ENCODE results near the gene RASEF. TPM values are rescaled to one million over a fixed set of nuclear protein-coding genes. Genes with fewer than 3 reads are reported as not detected.

Gene RASEF
- total RNA-seq, 1 donor from 2014 or later, result 0.16 TPM

DNA sequence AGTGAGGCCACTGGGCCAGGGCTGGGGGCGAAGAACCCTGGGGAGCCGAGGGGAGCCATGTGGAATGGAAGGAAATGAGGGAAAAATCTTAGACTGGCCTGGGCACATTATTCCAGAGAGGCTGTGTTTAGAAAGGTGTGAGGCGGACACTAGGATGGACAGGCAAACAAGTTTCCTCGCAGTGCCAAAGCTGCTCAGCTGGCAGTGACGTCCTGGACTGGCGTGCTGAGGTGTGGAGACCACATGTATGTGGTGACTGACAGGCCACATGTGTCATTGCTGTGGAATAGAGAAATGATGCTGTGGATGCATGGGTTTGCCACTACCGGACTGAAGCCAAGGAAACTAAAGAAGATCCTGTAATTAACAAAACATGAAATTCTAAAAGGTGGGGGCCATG, 42.6 kb downstream of the RASEF start:
- DNase-seq (ENCODE audit: low spot score), result no peak
- intact Hi-C loops (cut with DNase I), result no loop called here

DNA sequence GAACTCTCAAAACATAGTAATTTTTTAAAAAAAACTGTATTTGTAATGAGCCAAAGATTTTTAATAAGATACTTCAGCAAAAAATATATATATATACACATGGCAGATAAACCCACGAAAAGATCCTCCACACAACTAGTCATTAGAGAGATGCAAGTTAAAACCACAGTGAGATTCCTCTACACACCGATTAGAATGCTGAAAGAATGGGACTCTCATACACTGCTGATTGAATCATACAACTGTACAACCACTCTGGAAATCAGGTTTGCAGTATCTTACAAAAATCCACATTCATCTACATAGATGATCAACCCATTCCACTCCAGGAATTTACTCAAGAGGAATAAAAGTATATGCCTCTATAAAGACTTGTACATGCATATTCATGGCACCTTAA, 43.7 kb downstream of the RASEF start:
- no peak for DNase-seq (ENCODE audit: low spot score)
- intact Hi-C loops (cut with DNase I), result no loop called here

DNA sequence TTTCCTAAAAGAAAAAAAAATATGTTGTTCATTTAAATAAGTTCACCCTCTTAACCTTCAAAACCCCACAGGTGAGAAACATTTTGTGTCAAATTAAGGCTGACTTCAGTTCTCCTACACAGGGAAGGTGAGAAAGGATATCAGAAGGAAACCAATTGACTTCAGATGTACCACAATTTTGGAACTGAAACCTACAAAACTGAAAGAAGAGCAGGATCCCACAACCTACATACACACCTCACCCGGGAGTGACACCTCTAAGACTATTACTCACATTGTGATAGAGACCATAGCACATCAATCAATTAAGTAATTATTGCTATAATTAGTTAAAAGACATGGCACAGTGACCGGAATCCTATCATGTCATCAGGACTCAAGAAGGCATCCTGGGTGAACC, 47.0 kb downstream of the RASEF start:
- intact Hi-C loops (cut with DNase I), result no loop called here
- no peak for DNase-seq (ENCODE audit: low spot score)

DNA sequence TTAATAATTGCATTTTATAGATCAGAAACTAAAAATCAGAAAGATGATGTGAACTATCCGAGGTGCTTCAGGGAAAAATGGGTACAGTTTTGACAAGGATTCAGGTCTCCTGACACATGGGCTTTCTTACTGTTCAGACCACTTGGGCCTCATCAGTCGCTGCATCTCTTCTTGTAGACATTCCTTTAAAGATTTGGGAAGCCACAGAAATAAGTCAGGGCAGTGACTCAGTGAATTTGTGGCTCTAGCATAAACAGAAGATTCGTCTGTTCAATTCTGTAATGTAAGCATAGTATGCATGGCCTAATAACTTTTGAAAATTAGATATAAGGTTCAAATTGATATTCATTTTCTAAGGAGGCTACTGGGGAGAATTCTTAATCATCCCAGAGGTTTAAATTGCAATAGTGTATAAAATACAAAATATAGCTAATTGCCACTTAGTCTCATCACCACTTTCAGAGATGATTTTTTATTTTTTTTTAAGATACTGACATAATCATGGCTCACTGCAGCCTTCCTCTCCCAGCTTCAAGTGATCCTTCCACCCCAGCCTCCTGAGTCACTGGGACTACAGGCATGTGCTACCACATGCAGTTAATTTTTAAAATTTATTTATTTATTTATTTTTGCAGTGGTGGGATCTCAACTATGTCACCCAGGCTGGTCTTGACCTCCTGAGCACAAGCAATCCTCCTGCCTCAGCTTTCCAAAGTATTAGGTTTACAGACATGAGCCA, 48.9 kb downstream of the RASEF start:
- intact Hi-C loops (cut with DNase I), result no loop called here
- DNase-seq (ENCODE audit: low spot score), result no peak

DNA sequence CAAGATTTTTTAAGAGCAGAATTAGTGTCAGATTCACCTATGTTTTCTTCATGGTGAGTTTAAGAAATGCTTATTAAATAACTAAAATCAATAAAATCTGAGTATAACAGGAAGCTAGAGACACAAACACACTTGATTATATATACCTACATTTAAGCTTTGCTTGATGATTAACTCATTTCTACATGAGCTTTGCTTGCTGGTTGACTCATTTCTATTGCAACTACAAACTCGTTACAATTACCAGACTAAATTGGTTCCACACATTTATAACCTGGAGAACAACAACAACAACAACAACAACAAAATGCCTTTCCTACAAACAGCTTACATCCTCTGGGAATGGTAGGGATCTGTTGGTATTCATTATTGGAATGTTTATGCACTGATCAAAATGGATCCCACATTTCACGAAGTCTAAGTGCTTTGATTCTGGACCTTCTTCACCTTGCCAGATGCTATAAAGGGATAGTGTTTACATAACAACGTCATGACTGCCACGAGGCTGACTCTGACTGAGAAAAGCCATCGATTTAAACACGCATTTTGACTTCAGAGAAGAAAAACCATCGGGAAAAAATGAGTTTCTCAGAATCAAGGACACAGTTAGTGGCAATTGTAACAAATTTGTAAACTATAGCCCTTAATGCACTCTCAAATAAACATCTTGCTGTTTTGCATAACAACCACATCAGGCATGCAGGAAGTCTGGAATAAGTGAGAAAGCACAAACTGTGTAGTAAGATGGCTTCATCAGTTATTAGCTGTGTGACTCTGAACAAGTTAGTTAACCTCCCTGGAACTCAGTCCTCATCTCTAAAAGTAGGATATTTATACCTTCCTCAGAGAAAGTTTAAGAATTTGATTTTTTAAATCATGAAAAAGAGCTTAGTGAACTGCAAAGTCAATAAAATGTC, 49.8 kb downstream of the RASEF start:
- intact Hi-C loops (cut with DNase I), result no loop called here

DNA sequence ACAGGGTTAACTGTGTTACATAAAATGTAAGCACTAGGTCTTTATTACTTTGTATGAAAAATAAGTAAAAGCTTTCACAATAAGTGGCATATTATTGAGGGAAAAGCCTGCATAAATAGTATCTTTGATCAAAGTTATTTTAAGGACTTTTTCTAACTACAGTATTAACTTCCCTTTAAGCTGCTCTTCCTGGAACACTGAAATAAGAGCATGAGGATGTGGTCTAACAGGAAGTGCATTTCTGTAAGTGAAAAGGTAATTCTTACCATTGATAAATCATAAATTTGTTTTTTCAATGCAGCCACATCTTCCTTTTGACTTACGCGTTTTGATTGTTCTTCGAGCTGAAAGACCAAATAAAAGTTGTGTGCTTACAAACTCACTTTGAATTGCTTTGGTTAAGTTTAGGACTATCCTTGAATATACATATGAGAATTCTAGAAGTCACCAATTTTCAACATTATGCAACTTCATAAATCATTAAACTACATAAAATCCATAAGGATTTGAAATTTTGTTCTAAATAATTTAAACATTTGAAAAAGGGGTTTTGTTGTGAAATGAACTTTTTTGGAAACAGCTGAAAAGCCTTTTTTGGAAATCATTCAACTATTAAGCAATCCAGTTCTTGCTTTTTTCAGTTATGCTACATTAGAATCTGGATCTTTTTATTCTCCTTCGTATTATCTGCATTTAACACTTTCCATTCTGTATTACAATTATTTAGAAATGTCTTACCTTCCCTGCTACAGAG, 50.6 kb downstream of the RASEF start:
- no peak for DNase-seq (ENCODE audit: low spot score)
- intact Hi-C loops (cut with DNase I), result no loop called here

More for the DNA sequence above, 49.8 kb downstream of the RASEF start:
- no peak for DNase-seq (ENCODE audit: low spot score)

DNA sequence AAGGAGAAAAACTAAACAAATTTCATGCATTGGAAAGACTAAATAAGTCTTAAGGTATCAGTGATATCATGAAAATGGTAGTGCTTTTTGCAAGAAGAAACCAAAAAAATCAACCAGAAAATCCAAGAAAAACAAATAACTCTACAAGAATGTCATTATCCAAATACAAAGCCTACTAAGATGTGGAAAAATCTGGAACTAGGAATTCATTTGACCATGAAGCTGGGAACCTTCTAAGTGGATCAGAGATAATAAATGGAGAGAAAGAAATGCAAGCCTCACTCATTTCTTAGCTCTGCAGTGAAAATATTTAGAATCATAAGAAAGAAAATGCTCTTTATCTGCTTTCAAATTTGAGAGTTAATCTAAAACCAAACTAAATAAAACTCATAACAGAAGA, 51.3 kb downstream of the RASEF start:
- intact Hi-C loops (cut with DNase I), result no loop called here
- DNase-seq (ENCODE audit: low spot score), result no peak

DNA sequence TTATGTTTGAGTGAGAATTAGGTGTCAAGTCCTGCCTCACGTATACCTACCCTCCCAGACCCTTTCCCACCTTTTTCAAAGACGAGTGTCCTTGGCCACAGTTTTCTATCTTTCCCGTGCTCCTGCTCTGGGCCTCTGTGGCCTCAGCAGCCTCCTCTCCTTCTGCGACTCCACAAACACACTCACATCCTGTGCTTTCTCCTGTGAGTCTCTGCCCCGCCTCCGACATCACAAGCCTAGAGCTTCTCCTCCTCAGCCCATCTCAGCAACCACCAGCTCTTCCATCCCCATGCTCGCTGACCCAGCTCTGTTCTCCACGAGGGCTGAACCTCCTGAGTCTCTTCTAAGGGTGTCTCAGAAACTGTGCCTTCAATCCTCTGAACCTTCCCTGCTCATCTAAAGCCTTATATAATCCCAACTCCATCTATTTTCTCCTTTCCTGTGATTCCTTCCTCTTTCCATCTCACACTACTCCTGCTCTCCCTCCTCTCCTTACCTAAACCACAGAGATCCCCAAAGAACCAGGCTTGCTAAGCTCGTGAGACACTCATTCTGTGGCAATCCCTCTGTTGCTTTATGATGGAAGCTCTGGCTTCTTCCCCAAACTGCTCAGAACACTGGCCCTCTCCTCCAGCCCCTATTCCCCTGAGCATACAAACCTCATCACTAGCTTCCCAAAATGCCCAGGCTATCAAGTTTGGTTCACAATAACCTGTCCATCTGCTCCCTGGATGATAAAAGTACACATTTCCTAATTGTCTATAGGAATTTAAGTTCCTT, 55.2 kb downstream of the RASEF start:
- intact Hi-C loops (cut with DNase I), result no loop called here
- DNase-seq (ENCODE audit: low spot score), result no peak

DNA sequence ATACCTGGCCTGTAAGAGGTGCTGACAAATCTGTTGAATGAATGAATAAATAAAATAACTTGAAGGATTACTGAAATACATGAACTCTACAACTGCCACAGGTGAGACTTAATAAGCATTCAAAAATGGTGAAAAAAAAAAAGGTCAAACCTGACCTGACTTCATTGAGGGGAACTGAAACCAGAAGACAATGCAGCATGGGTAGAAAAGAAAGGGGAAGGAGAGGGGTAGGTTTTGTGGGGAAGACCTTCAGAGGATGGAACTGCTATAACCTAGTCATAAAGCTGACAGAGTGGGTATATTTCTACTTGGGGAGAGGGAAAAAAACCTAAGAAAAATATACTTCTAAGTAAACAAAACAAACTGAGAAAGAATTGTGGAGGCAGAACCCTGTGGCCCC, 56.6 kb downstream of the RASEF start:
- DNase-seq (ENCODE audit: low spot score), result no peak
- intact Hi-C loops (cut with DNase I), result no loop called here

DNA sequence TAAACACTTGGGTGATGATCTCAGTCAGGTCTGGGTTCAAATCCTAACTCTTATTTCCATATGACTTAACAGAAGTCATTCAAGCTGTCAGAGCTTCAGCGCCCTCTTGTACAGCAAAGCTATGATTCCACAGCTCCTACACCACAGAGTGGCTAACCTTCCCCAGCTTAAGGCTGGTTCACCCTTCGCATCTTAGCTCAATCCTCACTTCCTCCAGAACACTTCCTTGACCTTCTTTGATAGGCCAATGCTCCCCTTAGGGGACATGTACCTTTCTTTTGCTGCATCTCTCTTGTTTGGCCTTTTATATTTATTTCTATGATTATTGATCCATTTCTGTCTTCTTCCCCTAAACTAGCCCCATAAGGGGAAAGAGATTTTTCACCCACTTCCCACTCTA, 57.0 kb downstream of the RASEF start:
- no peak for DNase-seq (ENCODE audit: low spot score)
- intact Hi-C loops (cut with DNase I), result no loop called here

DNA sequence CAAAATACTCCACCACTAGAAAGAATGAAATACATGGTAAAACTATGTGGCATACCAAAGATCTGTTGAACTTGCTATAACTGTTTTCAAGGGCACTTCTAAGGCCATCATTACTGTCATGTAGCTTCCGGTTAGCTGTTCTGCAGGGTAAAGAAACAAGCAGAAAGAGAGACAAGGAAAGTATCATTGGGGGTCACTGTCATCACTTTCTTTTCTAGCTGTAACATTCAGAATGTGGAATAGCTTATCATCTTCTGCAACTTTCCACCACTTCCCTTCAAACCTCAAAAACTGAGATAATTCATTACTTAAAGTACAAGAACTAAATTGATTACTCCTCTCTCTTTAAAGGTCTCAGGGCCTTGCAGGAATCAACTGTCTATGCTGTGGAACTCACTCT, 57.6 kb downstream of the RASEF start:
- intact Hi-C loops (cut with DNase I), result no loop called here
- DNase-seq (ENCODE audit: low spot score), result no peak

DNA sequence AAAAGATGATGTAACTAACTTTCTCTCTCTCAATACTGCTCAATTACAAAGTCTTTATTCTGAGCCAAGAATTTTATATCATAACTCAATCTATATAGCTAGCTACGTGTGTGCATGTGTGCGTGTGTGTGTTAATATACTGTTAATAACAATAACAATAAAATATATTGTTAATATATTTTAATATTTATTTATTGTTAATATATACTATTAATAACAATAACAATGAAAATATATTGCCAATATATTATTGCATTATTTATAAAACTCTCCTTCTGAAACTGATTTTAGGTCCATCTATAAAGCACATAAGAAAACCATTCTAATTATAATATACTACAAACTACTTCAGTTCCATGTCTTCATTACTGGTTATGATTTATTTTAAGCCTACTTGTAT, 60.6 kb downstream of the RASEF start:
- intact Hi-C loops (cut with DNase I), result no loop called here

DNA sequence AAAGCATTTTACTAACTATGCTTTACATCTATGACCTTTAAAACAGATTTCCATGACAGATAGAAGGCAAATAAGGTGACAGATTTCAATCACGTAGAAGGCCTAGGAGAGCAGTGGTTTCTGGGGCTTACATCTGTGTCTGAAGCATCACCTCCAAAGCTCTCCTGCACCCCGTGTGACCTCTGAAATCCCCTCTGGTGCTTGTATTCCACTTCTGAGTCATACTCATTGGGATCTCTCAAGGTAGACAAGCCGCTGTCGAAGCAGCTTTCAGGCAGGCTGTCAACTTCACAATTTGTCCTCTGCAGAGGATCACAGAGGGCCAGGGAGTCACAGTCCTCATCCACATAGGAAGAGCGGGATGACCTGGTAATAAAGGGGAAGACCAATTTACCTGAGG, 62.2 kb downstream of the RASEF start:
- DNase-seq (ENCODE audit: low spot score), result no peak
- intact Hi-C loops (cut with DNase I), result no loop called here

More for the DNA sequence above, 60.6 kb downstream of the RASEF start:
- DNase-seq (ENCODE audit: low spot score), result no peak

DNA sequence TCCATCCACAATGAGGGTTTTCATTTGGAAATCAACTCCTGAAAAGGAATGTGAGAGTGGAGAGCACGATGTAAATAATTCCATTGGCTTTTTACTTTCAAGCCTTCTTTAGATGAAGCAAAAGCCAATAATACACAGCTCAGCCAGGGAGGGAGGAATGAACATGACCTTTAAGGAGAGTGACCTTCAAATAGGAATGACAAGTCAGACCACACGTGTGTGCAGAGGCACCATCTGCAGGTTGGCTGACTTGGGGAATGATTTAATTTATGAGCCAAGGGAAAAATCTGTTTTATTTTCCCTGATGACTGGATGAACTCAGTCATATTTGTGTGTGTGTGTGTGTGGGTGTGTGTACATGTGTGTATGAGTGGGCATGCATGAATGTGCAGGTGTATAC, 64.5 kb downstream of the RASEF start:
- intact Hi-C loops (cut with DNase I), result no loop called here

DNA sequence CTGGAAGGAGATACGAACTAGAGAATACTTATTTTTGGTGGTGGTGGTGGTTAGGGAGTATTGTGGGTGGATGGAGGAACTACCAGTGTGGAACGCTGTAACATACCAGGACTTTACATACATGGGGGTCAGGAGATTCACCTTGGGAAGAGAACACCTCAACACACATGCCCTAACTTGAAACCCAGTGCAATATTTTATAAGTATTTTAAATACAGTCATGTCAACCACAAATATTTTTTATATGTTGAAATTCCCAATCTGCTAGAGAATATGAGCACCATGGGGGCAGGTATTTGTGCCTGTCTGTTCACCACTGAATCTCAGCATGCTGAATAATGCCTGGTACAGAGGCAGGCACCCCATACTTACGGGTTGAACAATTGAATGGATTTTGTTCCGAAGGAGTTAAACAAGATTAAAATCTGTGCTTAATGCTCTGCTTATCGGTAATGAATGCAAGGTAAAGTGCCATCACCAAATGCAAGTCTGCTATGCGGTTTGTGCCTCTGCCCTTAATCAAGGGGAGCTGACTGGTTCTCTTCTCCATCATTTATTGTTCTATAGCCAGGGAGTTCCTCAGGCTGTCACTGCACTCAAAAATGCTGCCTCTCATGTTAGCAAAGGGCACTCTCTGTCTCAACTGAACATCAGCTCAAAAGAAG, 65.3 kb downstream of the RASEF start:
- intact Hi-C loops (cut with DNase I), result no loop called here
- no peak for DNase-seq (ENCODE audit: low spot score)

More for the DNA sequence above, 64.5 kb downstream of the RASEF start:
- no peak for DNase-seq (ENCODE audit: low spot score)

DNA sequence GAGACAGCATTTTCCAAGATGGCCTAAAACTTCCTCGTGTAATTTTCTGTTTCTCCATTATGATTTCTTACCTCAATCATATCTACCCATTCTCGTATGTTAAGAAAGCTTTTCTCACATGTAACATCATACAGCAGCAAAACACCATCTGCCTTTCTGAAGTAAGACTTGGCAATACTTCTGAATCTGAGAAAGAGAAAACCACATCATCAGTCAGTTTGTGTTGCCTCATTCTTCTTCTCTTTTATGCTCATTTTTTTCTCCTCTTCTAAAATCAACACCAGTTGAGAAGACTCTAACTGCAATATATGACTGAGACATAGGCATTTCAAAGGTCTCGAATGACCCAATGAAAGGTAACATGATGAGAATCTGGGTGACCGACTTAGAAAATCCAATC, 66.0 kb downstream of the RASEF start:
- intact Hi-C loops (cut with DNase I), result no loop called here
- DNase-seq (ENCODE audit: low spot score), result no peak

DNA sequence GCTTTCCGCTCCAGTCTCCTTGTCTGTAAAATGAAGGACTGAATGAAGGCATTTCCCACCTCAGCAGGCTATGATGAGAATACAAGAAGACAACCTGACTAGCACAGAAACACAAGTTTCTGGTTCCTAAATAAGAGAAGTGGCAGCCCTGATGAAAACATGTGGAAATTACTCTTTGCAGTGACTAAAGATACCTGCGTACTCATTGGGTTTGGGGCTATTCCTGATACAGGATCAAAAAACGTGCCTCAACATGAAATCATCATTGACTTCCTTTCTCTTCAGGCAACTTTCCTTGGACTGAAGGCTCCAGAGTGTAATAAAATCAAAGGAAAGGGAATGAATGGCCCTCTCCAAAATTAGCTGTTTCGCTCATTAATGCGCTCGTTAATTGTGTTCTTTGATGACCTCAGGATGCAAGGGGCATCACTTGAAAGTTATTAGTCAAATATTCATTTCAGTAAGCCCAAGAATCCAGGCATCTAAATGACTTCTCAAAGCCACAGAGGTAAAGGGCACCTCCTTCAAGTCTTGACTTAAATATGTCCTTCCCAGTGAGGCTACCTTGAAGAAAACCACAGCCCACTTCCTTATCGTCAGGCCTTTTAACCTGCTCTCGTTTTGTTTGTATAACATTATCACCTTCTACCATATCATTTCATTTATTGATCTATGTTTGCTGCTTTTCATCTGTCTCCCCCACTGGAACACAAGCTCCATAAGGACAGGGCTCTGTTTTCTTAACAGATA, 68.9 kb downstream of the RASEF start:
- DNase-seq (ENCODE audit: low spot score), result no peak
- intact Hi-C loops (cut with DNase I), result no loop called here

DNA sequence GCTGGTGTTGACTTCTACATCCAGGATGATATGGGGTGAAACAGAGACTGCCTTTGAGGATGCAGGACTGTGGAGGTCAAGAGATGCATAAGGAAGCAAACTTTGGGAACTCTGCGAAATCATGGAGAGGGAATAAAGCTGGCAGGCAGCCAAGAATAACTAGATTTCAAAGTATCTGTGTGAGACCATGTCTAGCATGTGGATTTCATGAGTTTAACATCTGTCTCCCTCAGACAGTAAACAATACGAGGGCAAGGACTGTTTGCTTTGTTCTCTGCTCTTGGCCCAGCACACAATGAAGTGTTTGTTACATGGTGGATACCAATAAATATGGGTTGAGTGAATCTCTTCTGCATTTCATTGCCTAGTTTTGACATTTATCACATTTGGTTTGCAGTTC, 71.3 kb downstream of the RASEF start:
- DNase-seq (ENCODE audit: low spot score), result no peak
- intact Hi-C loops (cut with DNase I), result no loop called here
